ENCODE results near the gene ITCH. TPM values are rescaled to one million over a fixed set of nuclear protein-coding genes. Genes with fewer than 3 reads are reported as not detected.

Gene ITCH
- total and polyA plus RNA-seq, 9 of the 15 experiments (the other 6 are each of a cell fraction or from before 2014, with no cell fraction given), result 7.5 to 53.0 (median 22.9) TPM

DNA sequence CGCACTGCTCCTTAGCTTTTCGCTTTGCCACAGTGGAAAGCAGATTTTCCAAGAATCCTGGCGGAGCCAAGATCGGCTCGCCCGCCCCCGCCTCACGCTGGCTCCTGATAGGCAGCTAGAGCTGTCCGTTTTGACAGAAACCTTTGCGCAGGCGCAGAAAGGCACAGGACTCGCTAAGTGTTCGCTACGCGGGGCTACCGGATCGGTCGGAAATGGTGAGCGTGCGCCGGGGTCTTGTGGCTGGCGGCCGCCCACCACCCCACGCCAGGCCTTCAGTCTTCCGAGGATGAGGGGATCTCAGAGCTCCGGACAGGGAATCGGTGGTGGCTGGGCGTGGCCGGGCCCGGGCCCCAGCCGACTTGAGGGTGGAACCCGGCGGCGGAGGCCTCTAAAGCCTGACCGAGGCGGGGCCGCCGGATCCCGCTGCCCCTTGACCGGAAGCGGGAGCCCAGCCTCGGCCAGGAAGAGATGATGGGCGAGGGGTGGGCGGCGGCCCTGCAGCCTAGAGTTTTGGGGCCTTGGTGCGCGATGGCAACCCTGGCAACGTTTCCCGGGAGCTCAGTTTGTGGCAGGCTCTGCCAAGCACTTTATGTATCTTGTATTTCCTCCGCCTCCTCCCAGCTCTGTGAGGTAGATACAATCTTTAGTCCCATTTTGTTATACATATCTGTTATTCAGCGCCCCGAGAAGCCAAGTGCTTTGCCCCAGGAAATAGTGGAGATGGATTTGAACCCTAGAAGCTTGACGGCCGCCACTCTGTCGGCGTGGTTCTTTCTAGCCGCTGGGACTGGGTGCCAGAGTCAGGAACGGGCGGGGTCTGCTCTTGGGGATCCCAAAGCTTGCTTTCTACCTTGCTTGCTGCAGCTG lies 153.4 kb downstream of the ITCH start, which contains the start of gene DYNLRB1 (continued):
- peak; percentile 20 for TF ChIP-seq SAP30 (IDR thresholded peaks at IDR 0.05; ENCODE audit: borderline replicate concordance, insufficient read depth, low read depth, low read length, poor library complexity, severe bottlenecking)
- TF ChIP-seq ZNF639 (CRISPR knock-in tag; conservative IDR thresholded peaks at IDR 0.05 in 1 of 2, IDR thresholded peaks at IDR 0.05 in 1 of 2), result peak in 1 of 2 experiments; percentile 46; a peak in 1 of 4 replicates
- 0 out of 4 replicates have a peak, but pooled peaks of 1 of the 2 experiments have one; percentile 51 for TF ChIP-seq SRF (CRISPR knock-in tag; IDR thresholded peaks at IDR 0.05)
- TF ChIP-seq ARID3A (IDR thresholded peaks at IDR 0.05; ENCODE audit: borderline replicate concordance, low read depth, low read length), result no peak
- no peak for TF ChIP-seq KLF10 (CRISPR knock-in tag; IDR thresholded peaks at IDR 0.05)
- TF ChIP-seq, protein P1, sequence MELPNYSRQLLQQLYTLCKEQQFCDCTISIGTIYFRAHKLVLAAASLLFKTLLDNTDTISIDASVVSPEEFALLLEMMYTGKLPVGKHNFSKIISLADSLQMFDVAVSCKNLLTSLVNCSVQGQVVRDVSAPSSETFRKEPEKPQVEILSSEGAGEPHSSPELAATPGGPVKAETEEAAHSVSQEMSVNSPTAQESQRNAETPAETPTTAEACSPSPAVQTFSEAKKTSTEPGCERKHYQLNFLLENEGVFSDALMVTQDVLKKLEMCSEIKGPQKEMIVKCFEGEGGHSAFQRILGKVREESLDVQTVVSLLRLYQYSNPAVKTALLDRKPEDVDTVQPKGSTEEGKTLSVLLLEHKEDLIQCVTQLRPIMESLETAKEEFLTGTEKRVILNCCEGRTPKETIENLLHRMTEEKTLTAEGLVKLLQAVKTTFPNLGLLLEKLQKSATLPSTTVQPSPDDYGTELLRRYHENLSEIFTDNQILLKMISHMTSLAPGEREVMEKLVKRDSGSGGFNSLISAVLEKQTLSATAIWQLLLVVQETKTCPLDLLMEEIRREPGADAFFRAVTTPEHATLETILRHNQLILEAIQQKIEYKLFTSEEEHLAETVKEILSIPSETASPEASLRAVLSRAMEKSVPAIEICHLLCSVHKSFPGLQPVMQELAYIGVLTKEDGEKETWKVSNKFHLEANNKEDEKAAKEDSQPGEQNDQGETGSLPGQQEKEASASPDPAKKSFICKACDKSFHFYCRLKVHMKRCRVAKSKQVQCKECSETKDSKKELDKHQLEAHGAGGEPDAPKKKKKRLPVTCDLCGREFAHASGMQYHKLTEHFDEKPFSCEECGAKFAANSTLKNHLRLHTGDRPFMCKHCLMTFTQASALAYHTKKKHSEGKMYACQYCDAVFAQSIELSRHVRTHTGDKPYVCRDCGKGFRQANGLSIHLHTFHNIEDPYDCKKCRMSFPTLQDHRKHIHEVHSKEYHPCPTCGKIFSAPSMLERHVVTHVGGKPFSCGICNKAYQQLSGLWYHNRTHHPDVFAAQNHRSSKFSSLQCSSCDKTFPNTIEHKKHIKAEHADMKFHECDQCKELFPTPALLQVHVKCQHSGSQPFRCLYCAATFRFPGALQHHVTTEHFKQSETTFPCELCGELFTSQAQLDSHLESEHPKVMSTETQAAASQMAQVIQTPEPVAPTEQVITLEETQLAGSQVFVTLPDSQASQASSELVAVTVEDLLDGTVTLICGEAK (IDR thresholded peaks at IDR 0.05), result peak; percentile 88
- TF ChIP-seq, protein P1 (CRISPR knock-in tag; IDR thresholded peaks at IDR 0.05), result no peak
- TF ChIP-seq HDAC2 (IDR thresholded peaks at IDR 0.05), result 0 out of 2 replicates have a peak, but pooled peaks have one; percentile 26
- peak; percentile 59 to 84; a peak in 2 of 4 replicates for TF ChIP-seq SIN3A (IDR thresholded peaks at IDR 0.05; ENCODE audit: borderline replicate concordance in 2 of 2, control insufficient read depth in 1 of 2, low read depth in 2 of 2, low read length in 2 of 2)
- peak; percentile 22; the same call in 1 of the 2 replicates for TF ChIP-seq ZNF12 (CRISPR knock-in tag; IDR thresholded peaks at IDR 0.05)
- peak; percentile 43 for TF ChIP-seq TAF1 (IDR thresholded peaks at IDR 0.05; ENCODE audit: control insufficient read depth, extremely low read depth, insufficient read depth, low read length, severe bottlenecking)
- TF ChIP-seq RBM22 (IDR thresholded peaks at IDR 0.05; ENCODE audit: low read depth, low read length, poor library complexity, severe bottlenecking), result peak; percentile 94
